Astrocyte of the spinal cord (primary cell): Measurements from ENCODE around the gene PARP2.
A peak's percentile ranks its signal among the peaks of the same experiment; 100 is the strongest.

Experiments used
- DNase-seq: peaks from one replicate; pipeline ENCODE4 v3.0.0; 2011; ENCODE audit warnings: low read depth, low spot score
- H3K4me3 ChIP-seq: 2 replicates; pipeline ENCODE4 v1.5.1; 2011; ENCODE audit warnings: low read depth, mild to moderate bottlenecking, low read length, moderate library complexity
- CTCF ChIP-seq: IDR thresholded peaks from 2 replicates; pipeline ENCODE4 v1.5.1; 2012; ENCODE audit warnings: low read depth, mild to moderate bottlenecking, low read length, inconsistent platforms
- in situ Hi-C: cut with HindIII; loops from 2 replicates; pipeline ENCODE4 v1.10.0; 2017; ENCODE audit warnings: low sequenced_read_pairs

PARP2 gene

GRCh38 chr14:20386276-20386855, 42.9 kb downstream of the PARP2 start:
- in situ Hi-C loops, result no loop called here
- DNase-seq, result no peak
- H3K4me3 ChIP-seq, result no peak overlapping the region
- TF ChIP-seq CTCF, result no peak

GRCh38 chr14:20387576-20387975, 44.1 kb downstream of the PARP2 start:
- TF ChIP-seq CTCF, result no peak
- no peak overlapping the region for H3K4me3 ChIP-seq
- in situ Hi-C loops, result no loop called here
- no peak for DNase-seq

GRCh38 chr14:20388159-20388558, 44.7 kb downstream of the PARP2 start:
- TF ChIP-seq CTCF, result no peak
- no peak overlapping the region for H3K4me3 ChIP-seq
- peak; percentile 11 for DNase-seq
- in situ Hi-C loops, result no loop called here

- in situ Hi-C loops, result no loop called here
- TF ChIP-seq CTCF, result no peak
- DNase-seq, result no peak
- no peak overlapping the region for H3K4me3 ChIP-seq
Measured at GRCh38 chr14:20391505-20391904, 48.1 kb downstream of the PARP2 start.

GRCh38 chr14:20397511-20397910, 54.1 kb downstream of the PARP2 start:
- in situ Hi-C loops, result no loop called here
- DNase-seq, result no peak
- no peak for TF ChIP-seq CTCF
- no peak overlapping the region for H3K4me3 ChIP-seq

DNA sequence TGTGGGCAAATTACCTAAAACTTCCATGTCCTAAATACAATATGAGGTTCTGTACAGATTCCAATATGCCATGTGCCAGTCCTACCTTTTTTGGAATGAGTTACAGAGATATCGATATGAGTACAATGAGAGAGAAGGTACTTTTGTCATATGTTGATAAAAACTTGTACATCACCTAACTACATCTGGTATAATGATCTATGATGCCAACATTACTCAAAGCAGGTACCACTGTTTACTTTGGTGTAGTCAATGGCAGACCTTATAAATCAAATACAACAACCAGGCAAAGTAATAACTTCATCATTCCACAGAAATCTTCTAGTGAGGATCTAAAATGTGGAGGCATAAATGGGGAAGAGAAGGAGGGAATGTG, 57.1 kb downstream of the PARP2 start:
- no peak for TF ChIP-seq CTCF
- no peak overlapping the region for H3K4me3 ChIP-seq
- in situ Hi-C loops, result no loop called here
- DNase-seq, result no peak

- no peak for DNase-seq
- no peak for TF ChIP-seq CTCF
- H3K4me3 ChIP-seq, result no peak overlapping the region
- in situ Hi-C loops, result no loop called here
Measured at GRCh38 chr14:20400965-20401593, 57.6 kb downstream of the PARP2 start.
